SU-DHL-6 (cell line): ENCODE results near the gene CFAP69.

Experiments used
- H2AFZ ChIP-seq: fragments of 200-600 bp; sonication (generic); 2 replicates; pipeline ENCODE4 v1.6.1; 2014; ENCODE audit warnings: low read depth, mild to moderate bottlenecking, moderate library complexity, mixed read lengths, antibody characterized with exemption, low read length; ENCODE audit not compliant: severe bottlenecking
- H3F3A ChIP-seq: fragments of 200-600 bp; shearing (Covaris generic); 2 replicates; pipeline ENCODE4 v1.6.0; 2016; ENCODE audit warnings: antibody characterized with exemption, mild to moderate bottlenecking; ENCODE audit not compliant: insufficient read depth
- H3K27ac ChIP-seq: fragments of 200-600 bp; sonication (generic); 2 replicates; pipeline ENCODE4 v1.5.1; 2016; ENCODE audit warnings: low read depth, mild to moderate bottlenecking, low read length, moderate library complexity, mixed read lengths
- H3K27me3 ChIP-seq: fragments of 200-600 bp; sonication (generic), shearing (Covaris generic); 2 replicates; pipeline ENCODE4 v1.6.0; 2014; ENCODE audit warnings: mild to moderate bottlenecking, low read length
- H3K36me3 ChIP-seq: fragments of 200-600 bp; sonication (generic); 2 replicates; pipeline ENCODE4 v1.6.1; 2014; ENCODE audit warnings: mild to moderate bottlenecking, low read length, mixed read lengths
- H3K4me2 ChIP-seq: fragments of 300-600, 200-600 bp; shearing (Covaris generic), sonication (generic); 2 replicates; pipeline ENCODE4 v1.6.0; 2014; ENCODE audit warnings: low read length, low read depth, mild to moderate bottlenecking; ENCODE audit not compliant: poor library complexity, severe bottlenecking
- H3K4me3 ChIP-seq: fragments of 200-600 bp; sonication (generic); 2 replicates; pipeline ENCODE4 v1.5.1; 2014; ENCODE audit warnings: antibody characterized with exemption, low read length, mild to moderate bottlenecking, mixed read lengths; ENCODE audit not compliant: insufficient read depth, poor library complexity, severe bottlenecking
- H3K79me2 ChIP-seq: fragments of 200-600 bp; sonication (generic); 2 replicates; pipeline ENCODE4 v1.6.1; 2014; ENCODE audit warnings: mild to moderate bottlenecking, low read length, moderate library complexity; ENCODE audit not compliant: insufficient read depth
- H3K9ac ChIP-seq: fragments of 200-600 bp; sonication (generic); 2 replicates; pipeline ENCODE4 v1.7.0; 2014; ENCODE audit warnings: mild to moderate bottlenecking, low read length
- H3K9me2 ChIP-seq: fragments of 200-600 bp; sonication (generic); replicated peaks from 2 replicates; pipeline ENCODE4 v1.6.1; 2014; ENCODE audit warnings: low read length; ENCODE audit not compliant: insufficient read depth
- H3K9me3 ChIP-seq: fragments of 200-600 bp; sonication (generic); 2 replicates; pipeline ENCODE4 v1.6.1; 2014; ENCODE audit warnings: low read length, mixed read lengths; ENCODE audit not compliant: insufficient read depth
- H4K20me1 ChIP-seq: fragments of 200-600 bp; sonication (generic); 2 replicates; pipeline ENCODE4 v1.6.1; 2014; ENCODE audit warnings: low read depth, mild to moderate bottlenecking, antibody characterized with exemption, low read length, moderate library complexity, mixed read lengths
- CTCF ChIP-seq: fragments of 200-600 bp; sonication (generic); IDR thresholded peaks from one replicate; pipeline ENCODE4 v1.5.1; 2017; ENCODE audit warnings: antibody characterized with exemption, mild to moderate bottlenecking, low read length, moderate library complexity; ENCODE audit not compliant: insufficient read depth, poor library complexity, severe bottlenecking
- EZH2phosphoT487 ChIP-seq: fragments of 200-600 bp; sonication (generic), shearing (Covaris generic); conservative IDR thresholded peaks from 2 replicates; pipeline ENCODE4 v1.6.1; 2018; ENCODE audit warnings: mild to moderate bottlenecking, antibody characterized with exemption, low read length, moderate library complexity, mixed read lengths

CFAP69 gene

DNA sequence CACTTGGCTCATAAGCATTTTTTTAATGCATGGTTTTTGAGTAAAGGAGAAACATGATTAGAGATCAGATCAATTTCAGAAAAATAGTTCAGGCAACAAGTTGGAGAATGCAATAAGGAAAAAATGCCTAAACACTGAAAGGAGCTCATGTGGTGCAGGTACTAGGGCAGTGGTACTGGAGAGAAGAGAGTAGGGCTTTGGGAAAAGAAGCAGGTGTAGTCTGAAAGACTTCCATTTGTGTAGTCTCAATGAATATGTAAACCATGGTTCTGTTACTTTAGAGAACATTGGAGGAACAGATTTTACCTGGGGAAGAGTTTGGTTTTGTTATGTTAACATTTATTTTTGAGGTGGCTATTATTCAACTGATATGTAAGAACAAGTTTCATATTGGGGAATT is 107.0 kb downstream of the CFAP69 start:
- Histone ChIP-seq H4K20me1 (0 out of 2 replicates have a peak, but pooled peaks cover 5% of the 10 kb centered on the region), H3K9me2 (no peaks in the 10 kb centered on the region), H3K27ac (no peak overlapping the region), H3K79me2 (peaks cover 79% of the 10 kb centered on the region), H3K36me3 (peaks cover 60% of the 10 kb centered on the region), H3K4me2 (no peak overlapping the region), H3K4me3 (no peak overlapping the region), H3K9me3 (no peaks in the 10 kb centered on the region), H3F3A (peaks cover 4% of the 10 kb centered on the region; the same call in 1 of the 2 replicates), H3K27me3 (no peaks in the 10 kb centered on the region), H2AFZ (no peak overlapping the region), H3K9ac (no peak overlapping the region)
- TF ChIP-seq CTCF (no peak), EZH2phosphoT487 (no peak)
